Spleen (tissue), 7 donors: Measurements from ENCODE around the gene SPECC1.
"Not testable (repeated sequence)": the region's sequence is repeated elsewhere in the genome, so short reads cannot be mapped to it uniquely, and the experiment has no call there.

Experiments used
- POLR2A ChIP-seq, 3 donors: fragments of 450-650 bp; IDR thresholded peaks; one replicate each; pipeline ENCODE4 v1.5.1; 2017; ENCODE audit warnings: antibody characterized with exemption in 3 of 3, mild to moderate bottlenecking in 1 of 3
- POLR2AphosphoS5 ChIP-seq, 3 donors: sonication (generic); formaldehyde crosslinking; IDR thresholded peaks; one replicate each; pipeline ENCODE4 v1.5.1; 2017; ENCODE audit warnings: antibody characterized with exemption in 3 of 3
- TF ChIP-seq, protein P1 (sequence below), 11 experiments: fragments of 200-600 bp in 7 of 11; fragments of 450-650 bp in 4 of 11; sonication (generic) in 4 of 11; IDR thresholded peaks in 8 of 11; conservative IDR thresholded peaks in 3 of 11; 1 replicate in 7 of 11; 2 replicates in 4 of 11; pipeline versions ENCODE4 v1.4.0 to v1.8.0; 2016 to 2021; ENCODE audit warnings: antibody characterized with exemption in 11 of 11, inconsistent platforms in 4 of 11, mild to moderate bottlenecking in 1 of 11
- donor health status: DM: no; HTN: no; CAD: no; lungs with moderate emphysema.
- donor health status: DM: no; HTN: no; CAD: no.
- donor health status: DM: no; HTN: no; CAD: no.

DNA sequence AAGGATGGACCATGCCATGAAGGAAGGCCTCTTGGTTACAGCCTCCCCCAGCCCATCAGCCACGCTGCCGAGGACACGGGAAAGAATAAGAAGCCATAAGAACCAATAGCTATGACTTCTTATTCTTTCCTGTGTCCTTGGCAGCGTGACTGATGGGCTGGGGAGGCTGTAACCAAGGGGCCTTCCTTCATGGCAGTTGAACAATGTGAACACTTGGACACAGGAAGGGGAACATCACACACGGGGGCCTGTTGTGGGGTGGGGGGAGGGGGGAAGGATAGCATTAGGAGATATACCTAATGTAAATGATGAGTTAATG is 253.9 kb downstream of the SPECC1 start:
- TF ChIP-seq, protein P1, sequence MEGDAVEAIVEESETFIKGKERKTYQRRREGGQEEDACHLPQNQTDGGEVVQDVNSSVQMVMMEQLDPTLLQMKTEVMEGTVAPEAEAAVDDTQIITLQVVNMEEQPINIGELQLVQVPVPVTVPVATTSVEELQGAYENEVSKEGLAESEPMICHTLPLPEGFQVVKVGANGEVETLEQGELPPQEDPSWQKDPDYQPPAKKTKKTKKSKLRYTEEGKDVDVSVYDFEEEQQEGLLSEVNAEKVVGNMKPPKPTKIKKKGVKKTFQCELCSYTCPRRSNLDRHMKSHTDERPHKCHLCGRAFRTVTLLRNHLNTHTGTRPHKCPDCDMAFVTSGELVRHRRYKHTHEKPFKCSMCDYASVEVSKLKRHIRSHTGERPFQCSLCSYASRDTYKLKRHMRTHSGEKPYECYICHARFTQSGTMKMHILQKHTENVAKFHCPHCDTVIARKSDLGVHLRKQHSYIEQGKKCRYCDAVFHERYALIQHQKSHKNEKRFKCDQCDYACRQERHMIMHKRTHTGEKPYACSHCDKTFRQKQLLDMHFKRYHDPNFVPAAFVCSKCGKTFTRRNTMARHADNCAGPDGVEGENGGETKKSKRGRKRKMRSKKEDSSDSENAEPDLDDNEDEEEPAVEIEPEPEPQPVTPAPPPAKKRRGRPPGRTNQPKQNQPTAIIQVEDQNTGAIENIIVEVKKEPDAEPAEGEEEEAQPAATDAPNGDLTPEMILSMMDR (IDR thresholded peaks at IDR 0.05 in 8 of 11, conservative IDR thresholded peaks at IDR 0.05 in 3 of 11): not testable (repeated sequence)
- TF ChIP-seq POLR2A, POLR2AphosphoS5 (IDR thresholded peaks at IDR 0.05): not testable (repeated sequence)
